Hepatocyte (in vitro differentiated cells): ENCODE measurements around the gene TRAPPC1. TPM values are rescaled to one million over a fixed set of nuclear protein-coding genes. Genes with fewer than 3 reads are reported as not detected.
A peak's percentile ranks its signal among the peaks of the same experiment; 100 is the strongest.

ENCODE experiments used
- DNase-seq: peaks from one replicate; pipeline ENCODE4 v3.0.0-alpha.2; 2016; ENCODE audit warnings: low spot score
- H2AFZ ChIP-seq: fragments of 200-600 bp; sonication (generic); 2 replicates; pipeline ENCODE4 v1.6.0; 2016; ENCODE audit warnings: antibody characterized with exemption, mild to moderate bottlenecking
- H3K27ac ChIP-seq: fragments of 200-600 bp; sonication (generic); 2 replicates; pipeline ENCODE4 v1.5.1; 2016; ENCODE audit warnings: mild to moderate bottlenecking
- H3K27me3 ChIP-seq: fragments of 200-600 bp; sonication (generic); 2 replicates; pipeline ENCODE4 v1.6.1; 2016
- H3K36me3 ChIP-seq: fragments of 200-600 bp; sonication (generic); replicated peaks from 2 replicates; pipeline ENCODE4 v1.5.1; 2016; ENCODE audit warnings: low read depth; ENCODE audit not compliant: insufficient read depth
- H3K4me1 ChIP-seq: fragments of 200-600 bp; sonication (generic); 2 replicates; pipeline ENCODE4 v1.5.1; 2016; ENCODE audit warnings: mild to moderate bottlenecking, moderate library complexity; ENCODE audit not compliant: insufficient read depth
- H3K4me2 ChIP-seq: fragments of 200-600 bp; sonication (generic); 2 replicates; pipeline ENCODE4 v1.6.0; 2016
- H3K4me3 ChIP-seq: fragments of 200-600 bp; sonication (generic); 2 replicates; pipeline ENCODE4 v1.5.1; 2016; ENCODE audit warnings: mild to moderate bottlenecking
- H3K79me2 ChIP-seq: fragments of 200-600 bp; sonication (generic); 2 replicates; pipeline ENCODE4 v1.6.0; 2017; ENCODE audit warnings: mild to moderate bottlenecking
- H3K9me2 ChIP-seq: fragments of 200-600 bp; sonication (generic); replicated peaks from 2 replicates; pipeline ENCODE4 v1.6.0; 2017; ENCODE audit warnings: mild to moderate bottlenecking; ENCODE audit not compliant: insufficient read depth
- H3K9me3 ChIP-seq: fragments of 200-600 bp; sonication (generic); 2 replicates; pipeline ENCODE4 v1.5.1; 2016; ENCODE audit warnings: low read depth, mild to moderate bottlenecking
- H4K20me1 ChIP-seq: fragments of 200-600 bp; sonication (generic); 2 replicates; pipeline ENCODE4 v1.6.0; 2016; ENCODE audit warnings: mild to moderate bottlenecking; ENCODE audit not compliant: insufficient read depth, poor library complexity, severe bottlenecking
- CTCF ChIP-seq: fragments of 200-600 bp; sonication (generic); IDR thresholded peaks from 2 replicates; pipeline ENCODE4 v1.5.1; 2016; ENCODE audit warnings: antibody characterized with exemption, mild to moderate bottlenecking; ENCODE audit not compliant: poor library complexity
- EZH2 ChIP-seq: fragments of 200-600 bp; sonication (generic); IDR thresholded peaks from 2 replicates; pipeline ENCODE4 v1.6.1; 2016; ENCODE audit warnings: antibody characterized with exemption, mild to moderate bottlenecking, borderline replicate concordance
- EZH2phosphoT487 ChIP-seq: fragments of 200-600 bp; sonication (generic); IDR thresholded peaks from one replicate; pipeline ENCODE4 v1.6.1; 2018; ENCODE audit warnings: antibody characterized with exemption, mild to moderate bottlenecking, low read depth, moderate library complexity; ENCODE audit not compliant: unreplicated experiment, severe bottlenecking
- WGBS: methylation state at CpG from one replicate; pipeline ENCODE4 v1.1.6; 2016; ENCODE audit warnings: low lambda C conversion rate; ENCODE audit errors: missing lambda C conversion rate; 5-methylcytosine and 5-hydroxymethylcytosine counted together
- polyA plus RNA-seq: library from polyadenylated mRNA; unstranded; fragments of >200 nt; fragmentation: Nextera tagmentation; extraction: Ambion mirVana; gene quantifications from 2 replicates; pipeline ENCODE4 v1.2.1, GENCODE V29; 2016
- total RNA-seq: library from RNA; depleted of rRNA; stranded (reverse); fragments of >200 nt; gene quantifications from 2 replicates; pipeline ENCODE4 v1.2.3, GENCODE V29; 2014

The TRAPPC1 gene
- total and polyA plus RNA-seq, 2 experiments from 2014 or later, result 20.7 to 272 TPM

- H3K27me3 ChIP-seq, result no peaks in the 10 kb centered on the region
- no peaks in the 10 kb centered on the region for H3K36me3 ChIP-seq
- no peaks in the 10 kb centered on the region for H3K9me2 ChIP-seq
- peaks cover 47% of the 10 kb centered on the region for H3K79me2 ChIP-seq
- H3K4me1 ChIP-seq, result peaks cover 45% of the 10 kb centered on the region
- peak; percentile 64 for DNase-seq
- peaks cover 7% of the 10 kb centered on the region for H4K20me1 ChIP-seq
- H3K4me3 ChIP-seq, result peak overlapping the region; percentile 75
- no peak for TF ChIP-seq CTCF
- TF ChIP-seq EZH2phosphoT487, result no peak
- no peak for TF ChIP-seq EZH2
- 4% methylated on average over 27 of the region's 30 CpGs for WGBS
- peak overlapping the region; percentile 96 for H3K4me2 ChIP-seq
- H3K9me3 ChIP-seq, result no peaks in the 10 kb centered on the region
- H3K27ac ChIP-seq, result peak overlapping the region; percentile 97
- H2AFZ ChIP-seq, result no peak overlapping the region
These were observed 45.3 kb downstream of the TRAPPC1 start for GRCh38 chr17:7886227-7887037.

DNA sequence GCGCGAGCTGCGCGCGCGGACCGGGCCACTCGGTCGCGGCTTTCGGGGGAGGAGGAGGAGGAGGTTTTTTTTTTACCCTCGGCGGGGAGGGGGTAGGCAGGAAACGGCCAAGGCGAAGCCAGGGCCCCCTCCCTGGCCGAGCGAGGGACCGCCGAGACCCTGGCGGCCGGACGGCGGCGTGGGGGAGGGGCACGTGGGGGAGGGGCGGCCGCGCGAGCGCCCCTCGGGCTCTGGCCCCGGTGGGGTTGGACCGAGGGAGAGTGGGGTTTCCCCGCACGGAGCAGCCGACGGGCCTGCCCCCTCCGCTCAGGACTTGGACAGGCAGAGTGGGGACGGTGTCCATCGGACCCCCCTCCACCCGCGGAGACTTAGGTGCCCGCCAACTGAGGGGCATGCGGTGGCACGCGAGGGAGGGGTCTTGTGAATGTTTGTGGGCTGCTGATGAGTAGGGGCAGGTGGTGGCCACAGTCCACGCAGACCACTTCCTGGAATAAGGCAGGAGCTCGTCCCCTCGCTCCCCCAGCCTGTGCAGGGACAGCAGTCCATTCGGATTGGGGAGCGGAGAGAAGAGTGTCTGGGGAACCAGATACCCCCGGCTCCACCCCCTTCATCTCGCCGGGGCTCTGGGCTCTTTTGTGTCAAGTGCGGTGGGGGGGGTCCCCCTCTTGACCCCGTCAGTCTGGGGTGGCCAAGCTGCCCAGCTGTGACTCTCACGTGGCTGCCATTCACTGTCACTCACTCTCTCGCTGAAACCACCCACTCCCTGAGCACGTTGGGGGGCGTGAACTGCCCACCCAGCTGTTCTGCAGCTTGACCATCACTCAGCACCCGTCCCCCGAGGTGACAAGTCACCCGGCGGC, 46.1 kb downstream of the TRAPPC1 start:
- Histone ChIP-seq H3K79me2 (peaks cover 41% of the 10 kb centered on the region), H2AFZ (no peak overlapping the region), H3K4me1 (peaks cover 54% of the 10 kb centered on the region), H3K9me2 (no peaks in the 10 kb centered on the region), H3K27ac (peak overlapping the region; percentile 97), H3K4me3 (peak overlapping the region; percentile 75), H3K27me3 (no peaks in the 10 kb centered on the region), H3K36me3 (no peaks in the 10 kb centered on the region), H3K4me2 (peak overlapping the region; percentile 96), H3K9me3 (no peaks in the 10 kb centered on the region), H4K20me1 (peaks cover 7% of the 10 kb centered on the region)
- DNase-seq, result peak; percentile 69
- TF ChIP-seq CTCF (no peak), EZH2phosphoT487 (no peak), EZH2 (no peak)
- 3% methylated on average over 44 of the region's 64 CpGs for WGBS

DNA sequence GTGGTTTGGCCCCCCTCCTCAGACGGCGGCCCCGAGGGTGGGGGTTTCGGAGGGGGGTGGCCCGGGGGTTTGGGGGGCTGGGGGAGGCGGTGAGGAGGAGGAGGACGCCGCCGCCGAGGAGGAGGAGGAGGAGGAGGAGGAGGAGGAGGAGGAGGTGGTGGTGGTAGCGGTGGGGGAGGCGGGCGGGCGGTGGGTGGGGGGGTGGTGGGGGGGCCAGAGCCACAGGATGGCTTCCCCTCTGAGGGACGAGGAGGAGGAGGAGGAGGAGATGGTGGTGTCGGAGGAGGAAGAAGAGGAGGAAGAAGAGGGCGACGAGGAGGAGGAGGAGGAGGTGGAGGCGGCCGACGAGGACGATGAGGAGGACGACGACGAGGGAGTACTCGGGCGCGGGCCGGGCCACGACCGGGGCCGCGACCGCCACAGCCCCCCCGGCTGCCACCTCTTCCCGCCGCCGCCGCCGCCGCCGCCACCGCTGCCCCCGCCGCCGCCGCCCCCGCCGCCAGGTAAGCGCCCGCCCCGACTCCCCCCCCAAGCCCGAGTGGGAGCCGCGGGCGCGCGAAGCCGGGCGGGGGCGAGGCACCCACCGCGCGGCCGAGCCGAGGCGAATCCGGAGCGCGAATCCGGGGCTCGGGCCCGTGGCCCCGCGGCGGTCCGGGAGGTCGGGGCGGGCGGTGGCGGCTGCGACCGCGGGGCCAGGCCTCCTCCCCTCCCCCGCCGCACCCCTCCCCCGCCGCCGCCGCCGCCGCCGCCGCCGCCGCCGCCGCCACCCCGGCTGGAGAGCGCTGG, 47.0 kb downstream of the TRAPPC1 start:
- Histone ChIP-seq H3K27me3 (no peaks in the 10 kb centered on the region), H3K9me2 (no peaks in the 10 kb centered on the region), H4K20me1 (peaks cover 1% of the 10 kb centered on the region), H3K4me2 (peak overlapping the region; percentile 96), H2AFZ (no peak overlapping the region), H3K9me3 (no peaks in the 10 kb centered on the region), H3K4me1 (peaks cover 53% of the 10 kb centered on the region), H3K79me2 (peaks cover 37% of the 10 kb centered on the region), H3K36me3 (no peaks in the 10 kb centered on the region), H3K27ac (peak overlapping the region; percentile 97), H3K4me3 (peak overlapping the region; percentile 75)
- TF ChIP-seq EZH2 (no peak), EZH2phosphoT487 (no peak), CTCF (no peak)
- WGBS, result 0% methylated on average over 4 of the region's 100 CpGs
- DNase-seq, result peak; percentile 32
